ENCODE measurements around the gene UBE3B.

The UBE3B gene

DNA sequence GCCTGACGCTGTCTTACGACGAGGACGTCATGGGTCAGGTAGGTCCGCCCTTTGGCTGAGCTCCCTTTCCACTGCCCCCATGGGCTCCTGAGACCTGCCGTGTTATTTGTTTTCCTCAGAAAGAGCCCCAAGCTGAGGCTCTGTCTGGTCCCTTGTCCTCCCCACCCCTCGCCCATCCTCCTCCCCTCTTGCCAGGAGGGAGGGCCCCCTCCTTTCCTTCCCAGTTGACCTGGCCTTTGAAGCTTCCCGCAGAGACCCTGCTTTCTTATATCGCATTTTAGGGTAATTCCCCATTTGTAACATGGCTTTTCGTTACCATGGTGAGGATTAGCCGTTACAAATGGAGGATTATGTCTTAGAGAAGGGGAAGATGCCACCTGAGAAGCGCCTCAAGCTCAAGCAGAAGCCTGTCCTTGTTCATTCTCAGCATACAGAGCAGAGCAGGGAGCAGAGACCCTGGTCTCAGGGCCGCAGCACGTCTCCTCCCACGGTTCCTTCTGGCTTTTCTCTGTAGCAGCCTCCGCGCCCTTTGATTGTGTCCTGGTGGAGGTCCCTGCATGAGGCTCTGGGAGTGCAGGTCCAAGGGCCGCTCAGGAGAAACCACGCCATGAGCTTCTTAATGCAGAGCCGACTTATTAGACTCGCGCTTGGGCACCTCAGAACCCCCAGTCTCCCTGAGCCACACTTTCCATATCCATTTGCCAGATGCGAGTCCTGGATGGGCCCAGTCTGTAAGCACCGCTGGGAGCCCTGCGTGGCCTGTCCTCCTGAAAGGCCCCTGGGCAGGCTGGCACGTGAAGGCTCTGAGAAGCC lies 47.2 kb downstream of the UBE3B start:
- WGBS, 2 experiments = 44 to 54% methylated on average over 26 of the region's 26 CpGs
- peaks cover 28% of the 10 kb centered on the region for H3K4me1 ChIP-seq (ENCODE audit: control insufficient read depth, insufficient read depth, low read length)
- no peaks in the 10 kb centered on the region for H3K9me3 ChIP-seq (ENCODE audit: control insufficient read depth, low read length)
- H3K27ac ChIP-seq (ENCODE audit: insufficient read depth, low read depth, low read length, poor library complexity, severe bottlenecking) = peak overlapping the region; percentile 62
- H3K36me3 ChIP-seq (ENCODE audit: control insufficient read depth, insufficient read depth, low read length) = no peaks in the 10 kb centered on the region
- peaks cover 26% of the 10 kb centered on the region for H3K27me3 ChIP-seq (ENCODE audit: control insufficient read depth, insufficient read depth, low read length, poor library complexity, severe bottlenecking)
- no peak overlapping the region for H3K4me3 ChIP-seq (ENCODE audit: insufficient read depth, low read depth, low read length)

GRCh38 chr12:109525279-109525585 lies 47.8 kb downstream of the UBE3B start:
- Histone ChIP-seq H3K9me3 (ENCODE audit: control insufficient read depth, low read length) (no peaks in the 10 kb centered on the region), H3K4me3 (ENCODE audit: insufficient read depth, low read depth, low read length) (no peak overlapping the region), H3K27ac (ENCODE audit: insufficient read depth, low read depth, low read length, poor library complexity, severe bottlenecking) (peak overlapping the region; percentile 62), H3K4me1 (ENCODE audit: control insufficient read depth, insufficient read depth, low read length) (peaks cover 34% of the 10 kb centered on the region), H3K36me3 (ENCODE audit: control insufficient read depth, insufficient read depth, low read length) (no peaks in the 10 kb centered on the region), H3K27me3 (ENCODE audit: control insufficient read depth, insufficient read depth, low read length, poor library complexity, severe bottlenecking) (peaks cover 26% of the 10 kb centered on the region)
- WGBS, 2 experiments = 47 to 66% methylated on average over 3 of the region's 3 CpGs

DNA sequence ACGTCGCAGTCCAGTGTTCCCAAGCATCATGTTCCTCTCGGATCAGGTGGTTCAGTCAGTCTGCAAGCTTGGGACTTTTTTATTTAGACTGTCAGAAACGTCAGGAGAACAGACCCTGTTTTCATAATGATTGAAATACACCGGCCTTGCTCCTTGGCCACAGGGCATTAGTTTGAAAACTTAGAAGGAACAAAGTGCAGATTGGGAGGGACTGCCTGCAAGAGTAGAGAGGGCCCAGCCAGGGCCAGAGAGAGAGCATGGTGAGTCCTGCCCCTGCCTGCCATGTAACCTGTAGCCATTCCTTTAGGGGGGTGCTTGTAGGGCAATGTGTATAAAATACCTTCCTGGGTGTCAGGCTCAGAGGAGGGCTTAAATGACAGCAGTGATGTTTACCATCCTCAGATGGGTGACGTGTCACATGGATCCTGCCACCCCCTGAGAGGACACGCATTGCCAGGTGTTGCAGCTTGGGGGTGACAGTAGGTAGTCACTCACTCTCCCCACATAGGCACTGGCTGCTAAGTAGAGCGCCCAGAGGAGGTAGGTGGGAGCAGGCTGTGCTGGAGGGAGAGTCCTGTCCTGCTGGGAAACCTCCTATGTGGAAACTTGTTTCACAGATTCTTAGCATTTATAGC lies 50.2 kb downstream of the UBE3B start:
- Histone ChIP-seq H3K4me1 (ENCODE audit: control insufficient read depth, insufficient read depth, low read length) (peaks cover 37% of the 10 kb centered on the region), H3K36me3 (ENCODE audit: control insufficient read depth, insufficient read depth, low read length) (peaks cover 4% of the 10 kb centered on the region), H3K9me3 (ENCODE audit: control insufficient read depth, low read length) (no peaks in the 10 kb centered on the region), H3K27ac (ENCODE audit: insufficient read depth, low read depth, low read length, poor library complexity, severe bottlenecking) (no peak overlapping the region), H3K27me3 (ENCODE audit: control insufficient read depth, insufficient read depth, low read length, poor library complexity, severe bottlenecking) (peaks cover 7% of the 10 kb centered on the region), H3K4me3 (ENCODE audit: insufficient read depth, low read depth, low read length) (no peak overlapping the region)
- WGBS, 2 experiments = 89 to 93% methylated on average over 8 of the region's 8 CpGs

DNA sequence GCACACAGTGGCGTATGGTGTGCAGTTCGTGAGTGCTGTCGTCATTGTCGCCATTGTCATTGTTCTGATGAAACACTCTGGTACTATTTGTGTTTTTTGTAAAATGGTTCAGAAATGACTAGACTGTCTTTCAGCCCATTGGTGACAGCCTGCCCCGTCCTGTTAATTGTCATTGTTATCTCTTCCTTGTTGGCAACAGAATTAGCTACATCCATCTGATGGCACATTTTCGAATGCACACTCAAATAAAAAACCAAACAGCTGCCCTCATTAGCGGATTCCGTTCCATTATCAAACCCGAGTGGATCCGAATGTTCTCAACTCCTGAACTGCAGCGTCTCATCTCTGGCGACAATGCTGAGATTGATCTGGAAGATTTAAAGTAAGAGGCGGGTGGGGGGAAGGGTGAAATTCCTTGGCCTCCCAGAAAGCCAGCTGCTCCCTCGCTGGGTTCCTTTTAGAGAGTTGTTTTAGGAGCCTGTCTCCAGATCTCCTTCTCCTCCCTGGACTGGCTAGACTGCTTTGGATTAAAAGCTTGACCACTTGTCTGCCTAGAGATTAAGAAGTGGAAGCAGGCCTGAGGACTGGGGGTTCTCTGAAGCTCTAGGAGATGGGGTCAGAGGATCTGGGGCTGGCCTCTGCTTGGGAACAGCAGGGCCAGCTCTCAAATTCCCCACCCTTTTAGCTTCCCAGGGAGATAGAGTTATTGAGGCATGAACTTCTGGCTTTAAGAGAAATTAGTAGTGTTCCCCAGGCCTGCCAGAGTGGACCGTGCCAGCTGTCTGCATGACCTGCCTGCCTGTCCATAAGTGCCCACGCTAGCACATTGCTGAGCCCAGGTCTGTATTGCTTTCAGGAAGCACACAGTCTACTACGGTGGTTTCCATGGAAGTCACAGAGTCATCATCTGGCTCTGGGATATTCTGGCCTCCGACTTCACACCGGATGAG lies 52.5 kb downstream of the UBE3B start:
- Histone ChIP-seq H3K27ac (ENCODE audit: insufficient read depth, low read depth, low read length, poor library complexity, severe bottlenecking) (no peak overlapping the region), H3K4me3 (ENCODE audit: insufficient read depth, low read depth, low read length) (no peak overlapping the region), H3K9me3 (ENCODE audit: control insufficient read depth, low read length) (no peaks in the 10 kb centered on the region), H3K4me1 (ENCODE audit: control insufficient read depth, insufficient read depth, low read length) (peaks cover 17% of the 10 kb centered on the region), H3K36me3 (ENCODE audit: control insufficient read depth, insufficient read depth, low read length) (peaks cover 4% of the 10 kb centered on the region), H3K27me3 (ENCODE audit: control insufficient read depth, insufficient read depth, low read length, poor library complexity, severe bottlenecking) (no peaks in the 10 kb centered on the region)
- WGBS, 2 experiments = 80 to 81% methylated on average over 19 of the region's 19 CpGs

GRCh38 chr12:109531411-109531810 lies 54.0 kb downstream of the UBE3B start:
- peaks cover 4% of the 10 kb centered on the region for H3K36me3 ChIP-seq (ENCODE audit: control insufficient read depth, insufficient read depth, low read length)
- WGBS, 2 experiments = 96 to 99% methylated on average over 2 of the region's 2 CpGs
- H3K4me3 ChIP-seq (ENCODE audit: insufficient read depth, low read depth, low read length) = no peak overlapping the region
- no peaks in the 10 kb centered on the region for H3K9me3 ChIP-seq (ENCODE audit: control insufficient read depth, low read length)
- H3K27ac ChIP-seq (ENCODE audit: insufficient read depth, low read depth, low read length, poor library complexity, severe bottlenecking) = no peak overlapping the region
- peaks cover 10% of the 10 kb centered on the region for H3K4me1 ChIP-seq (ENCODE audit: control insufficient read depth, insufficient read depth, low read length)
- H3K27me3 ChIP-seq (ENCODE audit: control insufficient read depth, insufficient read depth, low read length, poor library complexity, severe bottlenecking) = no peaks in the 10 kb centered on the region

- Histone ChIP-seq H3K9me3 (ENCODE audit: control insufficient read depth, low read length) (no peaks in the 10 kb centered on the region), H3K4me1 (ENCODE audit: control insufficient read depth, insufficient read depth, low read length) (peaks cover 10% of the 10 kb centered on the region), H3K36me3 (ENCODE audit: control insufficient read depth, insufficient read depth, low read length) (peaks cover 4% of the 10 kb centered on the region), H3K27me3 (ENCODE audit: control insufficient read depth, insufficient read depth, low read length, poor library complexity, severe bottlenecking) (no peaks in the 10 kb centered on the region), H3K27ac (ENCODE audit: insufficient read depth, low read depth, low read length, poor library complexity, severe bottlenecking) (no peak overlapping the region), H3K4me3 (ENCODE audit: insufficient read depth, low read depth, low read length) (no peak overlapping the region)
- 89 to 92% methylated on average over 24 of the region's 24 CpGs for WGBS, 2 experiments
These were observed 55.5 kb downstream of the UBE3B start for GRCh38 chr12:109532721-109533486.

DNA sequence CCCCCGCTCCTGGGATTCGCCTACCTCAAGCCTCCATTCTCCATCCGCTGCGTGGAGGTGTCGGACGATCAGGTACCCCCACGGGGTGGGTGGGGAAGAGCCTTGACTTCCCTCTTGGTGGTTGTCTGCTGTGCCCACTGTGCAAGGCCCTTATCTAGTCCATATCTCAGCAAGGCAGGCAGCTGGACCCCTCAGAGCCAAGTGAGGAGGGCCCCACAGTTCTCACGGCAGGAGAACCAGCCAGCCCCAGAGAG lies 56.0 kb downstream of the UBE3B start:
- Histone ChIP-seq H3K4me1 (ENCODE audit: control insufficient read depth, insufficient read depth, low read length) (peaks cover 10% of the 10 kb centered on the region), H3K27ac (ENCODE audit: insufficient read depth, low read depth, low read length, poor library complexity, severe bottlenecking) (no peak overlapping the region), H3K27me3 (ENCODE audit: control insufficient read depth, insufficient read depth, low read length, poor library complexity, severe bottlenecking) (no peaks in the 10 kb centered on the region), H3K9me3 (ENCODE audit: control insufficient read depth, low read length) (no peaks in the 10 kb centered on the region), H3K36me3 (ENCODE audit: control insufficient read depth, insufficient read depth, low read length) (peaks cover 4% of the 10 kb centered on the region), H3K4me3 (ENCODE audit: insufficient read depth, low read depth, low read length) (no peak overlapping the region)
- WGBS, 2 experiments = 95 to 97% methylated on average over 8 of the region's 8 CpGs

DNA sequence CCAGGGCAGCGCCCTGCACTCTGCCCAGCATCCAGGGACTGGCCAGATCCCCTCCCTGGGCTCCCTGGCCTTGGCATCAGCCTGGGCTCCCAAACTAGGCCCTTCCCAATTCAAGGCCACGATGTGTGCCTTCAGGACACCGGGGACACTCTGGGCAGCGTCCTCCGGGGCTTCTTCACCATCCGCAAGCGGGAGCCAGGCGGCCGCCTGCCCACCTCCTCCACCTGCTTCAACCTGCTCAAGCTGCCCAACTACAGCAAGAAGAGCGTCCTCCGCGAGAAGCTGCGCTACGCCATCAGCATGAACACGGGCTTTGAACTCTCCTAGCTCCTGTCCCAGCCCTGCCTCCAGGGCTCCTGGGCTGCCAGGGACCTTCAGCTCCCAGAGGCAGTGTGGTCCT lies 57.0 kb downstream of the UBE3B start:
- Histone ChIP-seq H3K36me3 (ENCODE audit: control insufficient read depth, insufficient read depth, low read length) (peaks cover 4% of the 10 kb centered on the region), H3K27ac (ENCODE audit: insufficient read depth, low read depth, low read length, poor library complexity, severe bottlenecking) (no peak overlapping the region), H3K9me3 (ENCODE audit: control insufficient read depth, low read length) (no peaks in the 10 kb centered on the region), H3K27me3 (ENCODE audit: control insufficient read depth, insufficient read depth, low read length, poor library complexity, severe bottlenecking) (no peaks in the 10 kb centered on the region), H3K4me3 (ENCODE audit: insufficient read depth, low read depth, low read length) (no peak overlapping the region), H3K4me1 (ENCODE audit: control insufficient read depth, insufficient read depth, low read length) (peaks cover 10% of the 10 kb centered on the region)
- WGBS, 2 experiments = 95 to 96% methylated on average over 15 of the region's 15 CpGs

DNA sequence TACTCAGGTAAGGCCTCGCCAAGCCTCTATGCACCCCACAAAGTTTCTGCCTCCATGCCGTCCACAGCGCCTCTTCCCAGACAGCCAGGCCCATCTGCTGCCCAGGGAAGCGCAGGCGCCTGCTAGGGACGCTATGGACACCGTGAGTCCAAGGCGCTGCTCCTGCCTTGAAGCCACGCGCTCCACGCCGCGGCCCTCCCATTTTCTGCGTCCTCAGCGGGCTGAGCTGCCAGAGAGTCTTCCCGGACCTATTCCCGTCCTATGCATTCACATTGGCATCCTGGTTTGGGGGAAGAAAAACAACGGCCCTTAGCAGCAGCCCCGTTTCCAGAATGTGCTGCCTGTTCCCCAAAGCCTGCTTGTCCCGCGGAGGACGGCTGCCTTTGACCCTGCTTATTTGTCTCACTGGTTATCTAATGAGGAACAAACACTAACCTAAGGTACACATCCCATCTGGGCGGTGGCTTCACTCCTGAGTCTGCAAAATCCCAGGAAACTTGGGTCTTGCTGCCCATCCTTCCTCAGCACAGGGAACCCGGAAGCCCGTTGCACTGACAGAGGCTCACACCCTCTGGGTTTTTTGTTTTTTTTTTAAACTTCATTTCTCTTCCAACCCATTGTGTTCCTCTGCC lies 57.9 kb downstream of the UBE3B start:
- WGBS, 2 experiments = 93 to 94% methylated on average over 25 of the region's 25 CpGs
- Histone ChIP-seq H3K36me3 (ENCODE audit: control insufficient read depth, insufficient read depth, low read length) (peaks cover 4% of the 10 kb centered on the region), H3K9me3 (ENCODE audit: control insufficient read depth, low read length) (no peaks in the 10 kb centered on the region)

More for the DNA sequence above, 57.9 kb downstream of the UBE3B start:
- H3K27me3 ChIP-seq (ENCODE audit: control insufficient read depth, insufficient read depth, low read length, poor library complexity, severe bottlenecking) = no peaks in the 10 kb centered on the region
- H3K4me1 ChIP-seq (ENCODE audit: control insufficient read depth, insufficient read depth, low read length) = peaks cover 2% of the 10 kb centered on the region
- no peak overlapping the region for H3K27ac ChIP-seq (ENCODE audit: insufficient read depth, low read depth, low read length, poor library complexity, severe bottlenecking)
- H3K4me3 ChIP-seq (ENCODE audit: insufficient read depth, low read depth, low read length) = no peak overlapping the region

Measured in ectodermal cell (in vitro differentiated cells).